SK-N-SH (cell line): ENCODE measurements around the gene GRAPL.
"Not testable (repeated sequence)": the region's sequence is repeated elsewhere in the genome, so short reads cannot be mapped to it uniquely, and the experiment has no call there.

Source experiments
- FOXM1 ChIP-seq: IDR thresholded peaks from 2 replicates; pipeline ENCODE4 v1.4.0; 2012; ENCODE audit warnings: low read depth, mild to moderate bottlenecking
- YY1 ChIP-seq: IDR thresholded peaks from 2 replicates; pipeline ENCODE4 v1.4.0; 2012; ENCODE audit warnings: low read depth, mild to moderate bottlenecking

GRCh38 chr17:19136138-19136537 lies 8.7 kb downstream of the GRAPL start:
- TF ChIP-seq YY1, FOXM1: not testable (repeated sequence)
